ENCODE results near the gene STXBP6.
A peak's percentile ranks its signal among the peaks of the same experiment; 100 is the strongest.

Gene STXBP6

GRCh38 chr14:24879661-24880386 lies 170.1 kb downstream of the STXBP6 start:
- no peak for DNase-seq

GRCh38 chr14:24876996-24877395 lies 173.0 kb downstream of the STXBP6 start:
- no peak for DNase-seq

GRCh38 chr14:24875991-24876878 lies 173.7 kb downstream of the STXBP6 start:
- DNase-seq = peak; percentile 15

- no peak for DNase-seq
Observed at GRCh38 chr14:24875203-24875838, 174.6 kb downstream of the STXBP6 start.

- no peak for DNase-seq
Observed at GRCh38 chr14:24874514-24875202, 175.3 kb downstream of the STXBP6 start.

GRCh38 chr14:24873551-24873950 lies 176.4 kb downstream of the STXBP6 start:
- DNase-seq = no peak

- DNase-seq = no peak
Observed at GRCh38 chr14:24870949-24871701, 178.8 kb downstream of the STXBP6 start.

GRCh38 chr14:24868389-24868788 lies 181.6 kb downstream of the STXBP6 start:
- no peak for DNase-seq

GRCh38 chr14:24866067-24866639 lies 183.8 kb downstream of the STXBP6 start:
- no peak for DNase-seq

- no peak for DNase-seq
Observed at GRCh38 chr14:24863968-24864684, 185.8 kb downstream of the STXBP6 start.

- no peak for DNase-seq
Observed at GRCh38 chr14:24861083-24861630, 188.8 kb downstream of the STXBP6 start.

GRCh38 chr14:24859559-24859958 lies 190.4 kb downstream of the STXBP6 start:
- no peak for DNase-seq

- DNase-seq = no peak
Observed at GRCh38 chr14:24858684-24859083, 191.3 kb downstream of the STXBP6 start.

GRCh38 chr14:24858052-24858451 lies 191.9 kb downstream of the STXBP6 start:
- DNase-seq = no peak

- DNase-seq = no peak
Observed at GRCh38 chr14:24857277-24857676, 192.7 kb downstream of the STXBP6 start.

- DNase-seq = no peak
Observed at GRCh38 chr14:24853446-24853845, 196.5 kb downstream of the STXBP6 start.

- DNase-seq = no peak
Observed at GRCh38 chr14:24852312-24853060, 197.5 kb downstream of the STXBP6 start.

GRCh38 chr14:24851837-24852236 lies 198.1 kb downstream of the STXBP6 start:
- DNase-seq = no peak

GRCh38 chr14:24851406-24851805 lies 198.5 kb downstream of the STXBP6 start:
- DNase-seq = no peak

GRCh38 chr14:24850072-24850471 lies 199.9 kb downstream of the STXBP6 start:
- DNase-seq = no peak

All from GF-D8 (cell line).